CD4-positive, alpha-beta T cell (primary cell): ENCODE results near the gene IFITM5. TPM values are rescaled to one million over a fixed set of nuclear protein-coding genes. Genes with fewer than 3 reads are reported as not detected.

Experiments
- ATAC-seq: fragments of 200-7000 bp; cut with Tn5 transposase; one replicate; pipeline ENCODE4 v1.10.0; 2022; ENCODE audit warnings: mild to moderate bottlenecking; ENCODE audit not compliant: poor library complexity
- CTCF ChIA-PET: fragments of 350-600 bp; sonication (Branson Sonifier 250); formaldehyde crosslinking; loops from one replicate; lab custom pipeline; 2021; ENCODE audit warnings: antibody characterized with exemption, inconsistent platforms; lab: Charles Lee
- POLR2A ChIA-PET: fragments of 350-600 bp; sonication (Branson Sonifier 250); formaldehyde crosslinking; loops from one replicate; lab custom pipeline; 2021; ENCODE audit warnings: antibody characterized with exemption, inconsistent platforms; lab: Charles Lee
- DNase-seq, 14 experiments: peaks; one replicate each; pipeline ENCODE4 v3.0.0-alpha.2; 2013 to 2020; ENCODE audit warnings: mixed read lengths in 2 of 14
- H3K27ac ChIP-seq, 2 donors: one replicate each; pipeline versions ENCODE4 v1.5.1 to v1.7.0; 2013; ENCODE audit warnings: low read length in 2 of 2, low read depth in 1 of 2, mild to moderate bottlenecking in 1 of 2
- H3K27me3 ChIP-seq, 2 experiments: 1 replicate in 1 of 2; 2 replicates in 1 of 2; pipeline versions ENCODE4 v1.6.1 to v1.7.0; 2013; ENCODE audit warnings: low read length in 2 of 2, control low read depth in 1 of 2, mild to moderate bottlenecking in 1 of 2, moderate library complexity in 1 of 2; ENCODE audit not compliant: insufficient read depth in 2 of 2, control insufficient read depth in 1 of 2
- H3K36me3 ChIP-seq: one replicate; pipeline ENCODE4 v1.6.1; 2013; ENCODE audit warnings: low read length, control low read depth; ENCODE audit not compliant: insufficient read depth
- H3K4me1 ChIP-seq: one replicate; pipeline ENCODE4 v1.6.1; 2013; ENCODE audit warnings: low read length, control low read depth; ENCODE audit not compliant: insufficient read depth
- H3K4me3 ChIP-seq: one replicate; pipeline ENCODE4 v1.5.1; 2013; ENCODE audit warnings: mild to moderate bottlenecking, low read length, moderate library complexity
- H3K9me3 ChIP-seq, 2 experiments: 1 replicate in 1 of 2; 2 replicates in 1 of 2; pipeline versions ENCODE4 v1.6.1 to v1.7.0; 2013; ENCODE audit warnings: low read length in 2 of 2, mild to moderate bottlenecking in 2 of 2, control low read depth in 1 of 2, moderate library complexity in 1 of 2; ENCODE audit not compliant: control insufficient read depth in 1 of 2, insufficient read depth in 1 of 2
- H3K27ac Mint-ChIP-seq: one replicate; pipeline ENCODE4 v1.8.0; 2020; ENCODE audit warnings: mixed read lengths
- H3K27me3 Mint-ChIP-seq: one replicate; pipeline ENCODE4 v1.8.0; 2021; ENCODE audit warnings: mixed read lengths
- H3K36me3 Mint-ChIP-seq: one replicate; pipeline ENCODE4 v1.8.0; 2021; ENCODE audit warnings: low read depth, mixed read lengths
- H3K4me1 Mint-ChIP-seq: one replicate; pipeline ENCODE4 v1.8.0; 2021; ENCODE audit warnings: low read depth, mixed read lengths
- H3K4me3 Mint-ChIP-seq: one replicate; pipeline ENCODE4 v1.8.0; 2020; ENCODE audit warnings: mild to moderate bottlenecking, mixed read lengths
- H3K9me3 Mint-ChIP-seq: one replicate; pipeline ENCODE4 v1.8.0; 2020; ENCODE audit warnings: mixed read lengths
- CTCF ChIP-seq: fragments of 200-600 bp; IDR thresholded peaks from one replicate; pipeline ENCODE4 v1.8.0; 2022; ENCODE audit warnings: antibody characterized with exemption, mild to moderate bottlenecking
- intact Hi-C, 2 experiments: fragments of 100-400 bp; cut with DNase I in 1 of 2; cut with micrococcal nuclease in 1 of 2; formaldehyde crosslinking; loops; one replicate each; pipeline versions ENCODE4 v1.15.1 to v1.9.0; 2023 to 2025; cut with DNase I, micrococcal nuclease
- total RNA-seq, 174 experiments: library from RNA in 2 of 174; stranded (reverse) in 2 of 174; gene quantifications; one replicate each; pipeline ENCODE4 v1.2.3 and lab custom pipeline; 2021 to 2026

IFITM5 gene
- total RNA-seq, 2 experiments from 2014 or later, result not detected

GRCh38 chr11:276219-276618 is 23.1 kb downstream of the IFITM5 start:
- Mint-ChIP-seq H3K27ac (peak overlapping the region; percentile 57), H3K36me3 (peaks cover 5% of the 10 kb centered on the region), H3K4me1 (peaks cover 35% of the 10 kb centered on the region), H3K4me3 (no peak overlapping the region), H3K27me3 (no peaks in the 10 kb centered on the region), H3K9me3 (no peaks in the 10 kb centered on the region)
- ChIA-PET POLR2A (interaction anchor here (1.4 to 9.1 kb wide), 2 partner anchors 13 to 230 kb away, joined by 4 to 94 read pairs; partner anchors contain the start of gene PGGHG), CTCF (interaction anchor here (2.4 kb wide), 1 partner anchor 25 kb away, joined by 10 read pairs; no protein-coding TSS in a partner anchor)
- intact Hi-C loops, result no loop called here
- H3K9me3 ChIP-seq, result no peaks in the 10 kb centered on the region
- no peak overlapping the region for H3K4me3 ChIP-seq
- H3K36me3 ChIP-seq, result no peaks in the 10 kb centered on the region
- ATAC-seq (no peak), DNase-seq (no peak)
- TF ChIP-seq CTCF, result no peak
- no peak overlapping the region for H3K27ac ChIP-seq
- peaks cover 35% of the 10 kb centered on the region for H3K4me1 ChIP-seq
- H3K27me3 ChIP-seq, result peaks cover 0 to 6% of the 10 kb centered on the region in 2 experiments

GRCh38 chr11:272931-273198 is 26.5 kb downstream of the IFITM5 start:
- H3K27ac ChIP-seq, result no peak overlapping the region
- ATAC-seq, result no peak
- no peaks in the 10 kb centered on the region for H3K36me3 ChIP-seq
- Mint-ChIP-seq H3K36me3 (peaks cover 3% of the 10 kb centered on the region), H3K9me3 (no peaks in the 10 kb centered on the region), H3K27me3 (no peaks in the 10 kb centered on the region), H3K4me3 (no peak overlapping the region), H3K27ac (no peak overlapping the region), H3K4me1 (peaks cover 37% of the 10 kb centered on the region)
- intact Hi-C loops, result no loop called here
- no peaks in the 10 kb centered on the region for H3K9me3 ChIP-seq
- no peak for DNase-seq
- no peak for TF ChIP-seq CTCF
- H3K4me1 ChIP-seq, result peaks cover 30% of the 10 kb centered on the region
- no peaks in the 10 kb centered on the region for H3K27me3 ChIP-seq
- ChIA-PET CTCF (no interaction called here), POLR2A (interaction anchor here (8.2 kb wide), 1 partner anchor 15 kb away, joined by 148 read pairs; the partner anchor contains the start of gene PGGHG)
- no peak overlapping the region for H3K4me3 ChIP-seq

GRCh38 chr11:272195-272930 is 27.0 kb downstream of the IFITM5 start:
- H3K27ac Mint-ChIP-seq, result peak overlapping the region; percentile 69
- no peaks in the 10 kb centered on the region for H3K27me3 Mint-ChIP-seq
- Histone ChIP-seq H3K4me1 (peaks cover 31% of the 10 kb centered on the region), H3K27me3 (no peaks in the 10 kb centered on the region), H3K4me3 (no peak overlapping the region), H3K9me3 (no peaks in the 10 kb centered on the region), H3K27ac (no peak overlapping the region), H3K36me3 (no peaks in the 10 kb centered on the region)
- peak in 1 of 14 experiments; percentile 28 for DNase-seq
- POLR2A ChIA-PET, result interaction anchor here (0.9 to 8.2 kb wide), 3 partner anchors 8 to 45 kb away, joined by 3 to 185 read pairs (median 148); partner anchors contain the start of genes NLRP6 and PGGHG
- CTCF ChIA-PET, result interaction anchor here (1.0 to 1.9 kb wide), 2 partner anchors 8 to 22 kb away, joined by 4 to 7 read pairs; no protein-coding TSS in a partner anchor
- no peak for ATAC-seq
- peaks cover 3% of the 10 kb centered on the region for H3K36me3 Mint-ChIP-seq
- H3K9me3 Mint-ChIP-seq, result no peaks in the 10 kb centered on the region
- TF ChIP-seq CTCF, result no peak
- H3K4me3 Mint-ChIP-seq, result no peak overlapping the region
- intact Hi-C loops, result no loop called here
- peaks cover 36% of the 10 kb centered on the region for H3K4me1 Mint-ChIP-seq
